ENCODE results near the gene ZNF639. TPM values are rescaled to one million over a fixed set of nuclear protein-coding genes. Genes with fewer than 3 reads are reported as not detected.

ZNF639 gene
- total and polyA plus RNA-seq, 2 of the 13 experiments (the other 11 are each of a cell fraction or from before 2014, with no cell fraction given) = 11.6 to 42.4 TPM

GRCh38 chr3:179347345-179348194, 24.7 kb downstream of the ZNF639 start, which contains the start of gene MFN1 (continued):
- no peak for TF ChIP-seq ZBTB49 (CRISPR knock-in tag; IDR thresholded peaks at IDR 0.05; ENCODE audit: borderline replicate concordance)
- 0 out of 2 replicates have a peak, but pooled peaks have one; percentile 49 for TF ChIP-seq ZNF451 (CRISPR knock-in tag; IDR thresholded peaks at IDR 0.05)
- TF ChIP-seq AGO1 (IDR thresholded peaks at IDR 0.05; ENCODE audit: low read depth, low read length, poor library complexity, severe bottlenecking) = peak; percentile 61
- peak; percentile 78 for TF ChIP-seq PHF20 (CRISPR knock-in tag; IDR thresholded peaks at IDR 0.05)
- no peak for TF ChIP-seq MYPOP (CRISPR knock-in tag; IDR thresholded peaks at IDR 0.05)
- TF ChIP-seq BATF2 (CRISPR knock-in tag; IDR thresholded peaks at IDR 0.05) = no peak
- TF ChIP-seq NR2F2 (IDR thresholded peaks at IDR 0.05; ENCODE audit: borderline replicate concordance, low read depth) = no peak
- peak; percentile 65 for TF ChIP-seq IRF2 (CRISPR knock-in tag; IDR thresholded peaks at IDR 0.05)
- TF ChIP-seq MYNN (CRISPR knock-in tag; IDR thresholded peaks at IDR 0.05; ENCODE audit: low read depth) = no peak
- no peak for TF ChIP-seq MBD4 (IDR thresholded peaks at IDR 0.05; ENCODE audit: borderline replicate concordance, low read length)
- peak; percentile 83 for TF ChIP-seq ZNF777 (CRISPR knock-in tag; IDR thresholded peaks at IDR 0.05)
- no peak for TF ChIP-seq ZBTB7A (CRISPR knock-in tag; IDR thresholded peaks at IDR 0.05)
- TF ChIP-seq ZNF333 (CRISPR knock-in tag; IDR thresholded peaks at IDR 0.05; ENCODE audit: borderline replicate concordance) = no peak
- TF ChIP-seq DPF2 (CRISPR knock-in tag; IDR thresholded peaks at IDR 0.05; ENCODE audit: borderline replicate concordance, low read depth) = no peak
- TF ChIP-seq ZBTB44 (CRISPR knock-in tag; IDR thresholded peaks at IDR 0.05) = no peak
- no peak for TF ChIP-seq FOXK1 (CRISPR knock-in tag; IDR thresholded peaks at IDR 0.05; ENCODE audit: borderline replicate concordance, low read depth)
- TF ChIP-seq ZNF879 (CRISPR knock-in tag; IDR thresholded peaks at IDR 0.05) = no peak
- peak; percentile 57; the same call in 1 of the 2 replicates for TF ChIP-seq ZNF34 (CRISPR knock-in tag; IDR thresholded peaks at IDR 0.05; ENCODE audit: borderline replicate concordance)
- TF ChIP-seq SOX5 (CRISPR knock-in tag; IDR thresholded peaks at IDR 0.05; ENCODE audit: borderline replicate concordance) = peak; percentile 9; the same call in 1 of the 2 replicates
- TF ChIP-seq ZNF709 (CRISPR knock-in tag; IDR thresholded peaks at IDR 0.05) = peak; percentile 75; the same call in 1 of the 2 replicates
- TF ChIP-seq KAT2B (IDR thresholded peaks at IDR 0.05; ENCODE audit: borderline replicate concordance, low read depth, low read length) = no peak
- no peak for TF ChIP-seq JUNB (CRISPR knock-in tag; IDR thresholded peaks at IDR 0.05; ENCODE audit: borderline replicate concordance)
- no peak for TF ChIP-seq ZNF841 (CRISPR knock-in tag; IDR thresholded peaks at IDR 0.05; ENCODE audit: borderline replicate concordance)
- no peak for TF ChIP-seq KDM1A (CRISPR knock-in tag; IDR thresholded peaks at IDR 0.05)
- no peak; the same call in 1 of the 2 replicates for TF ChIP-seq ZZZ3 (CRISPR knock-in tag; IDR thresholded peaks at IDR 0.05; ENCODE audit: borderline replicate concordance)
